Chondrocyte (in vitro differentiated cells): ENCODE data around the gene KIF22. TPM values are rescaled to one million over a fixed set of nuclear protein-coding genes. Genes with fewer than 3 reads are reported as not detected.
"Not testable (repeated sequence)": the region's sequence is repeated elsewhere in the genome, so short reads cannot be mapped to it uniquely, and the experiment has no call there.

Source experiments
- DNase-seq: peaks from one replicate; pipeline ENCODE4 v3.0.0; 2021; ENCODE audit warnings: mixed read lengths, low spot score
- H3K27ac Mint-ChIP-seq: one replicate; pipeline ENCODE4 v1.8.0; 2021; ENCODE audit warnings: mild to moderate bottlenecking, moderate library complexity, mixed read lengths; ENCODE audit not compliant: unreplicated experiment
- H3K27me3 Mint-ChIP-seq: 2 replicates; pipeline ENCODE4 v1.8.0; 2021; ENCODE audit warnings: low read depth, mixed read lengths
- H3K36me3 Mint-ChIP-seq: 2 replicates; pipeline ENCODE4 v1.8.0; 2021; ENCODE audit warnings: low read depth, mixed read lengths
- H3K4me1 Mint-ChIP-seq: 2 replicates; pipeline ENCODE4 v1.8.0; 2021; ENCODE audit warnings: low read depth, mild to moderate bottlenecking, mixed read lengths
- H3K4me3 Mint-ChIP-seq: one replicate; pipeline ENCODE4 v1.8.0; 2021; ENCODE audit warnings: mild to moderate bottlenecking, moderate library complexity, mixed read lengths; ENCODE audit not compliant: unreplicated experiment
- H3K9me3 Mint-ChIP-seq: 2 replicates; pipeline ENCODE4 v1.8.0; 2021; ENCODE audit warnings: low read depth, mixed read lengths
- total RNA-seq: library from RNA; stranded (reverse); gene quantifications from 3 replicates; pipeline ENCODE4 v1.2.1, GENCODE V29; 2021
- TF ChIP-seq, protein P1 (sequence below): fragments of 200-600 bp; sonication (generic); IDR thresholded peaks from 2 replicates; pipeline ENCODE4 v1.5.0; 2021; ENCODE audit warnings: antibody characterized with exemption, mild to moderate bottlenecking, moderate library complexity

The KIF22 gene
- total RNA-seq, 1 donor from 2014 or later = 14.1 TPM

DNA sequence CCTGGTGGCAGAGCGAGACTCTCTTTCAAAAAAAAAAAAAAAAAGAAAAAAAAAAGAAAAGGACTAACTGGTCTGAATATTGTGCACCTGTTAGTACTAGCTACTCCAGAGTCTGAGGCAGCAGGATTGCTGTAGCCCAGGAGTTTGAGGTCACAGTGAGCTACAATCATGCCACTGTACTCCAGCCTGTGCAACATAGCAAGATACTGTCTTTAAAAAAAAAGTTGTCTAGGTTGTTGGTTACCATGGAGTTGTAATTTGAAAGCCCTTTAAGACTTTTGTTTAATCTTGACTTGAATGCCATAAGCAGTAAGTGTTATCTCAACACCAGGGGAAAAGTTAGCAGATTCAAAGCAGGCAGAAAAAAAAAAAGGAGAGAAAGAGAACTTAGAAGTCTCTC, 33.9 kb upstream of the KIF22 start:
- Mint-ChIP-seq H3K36me3 (no peaks in the 10 kb centered on the region), H3K4me3 (no peak overlapping the region), H3K4me1 (peaks cover 15% of the 10 kb centered on the region), H3K27ac (no peak overlapping the region), H3K27me3 (no peaks in the 10 kb centered on the region), H3K9me3 (no peaks in the 10 kb centered on the region)
- TF ChIP-seq, protein P1, sequence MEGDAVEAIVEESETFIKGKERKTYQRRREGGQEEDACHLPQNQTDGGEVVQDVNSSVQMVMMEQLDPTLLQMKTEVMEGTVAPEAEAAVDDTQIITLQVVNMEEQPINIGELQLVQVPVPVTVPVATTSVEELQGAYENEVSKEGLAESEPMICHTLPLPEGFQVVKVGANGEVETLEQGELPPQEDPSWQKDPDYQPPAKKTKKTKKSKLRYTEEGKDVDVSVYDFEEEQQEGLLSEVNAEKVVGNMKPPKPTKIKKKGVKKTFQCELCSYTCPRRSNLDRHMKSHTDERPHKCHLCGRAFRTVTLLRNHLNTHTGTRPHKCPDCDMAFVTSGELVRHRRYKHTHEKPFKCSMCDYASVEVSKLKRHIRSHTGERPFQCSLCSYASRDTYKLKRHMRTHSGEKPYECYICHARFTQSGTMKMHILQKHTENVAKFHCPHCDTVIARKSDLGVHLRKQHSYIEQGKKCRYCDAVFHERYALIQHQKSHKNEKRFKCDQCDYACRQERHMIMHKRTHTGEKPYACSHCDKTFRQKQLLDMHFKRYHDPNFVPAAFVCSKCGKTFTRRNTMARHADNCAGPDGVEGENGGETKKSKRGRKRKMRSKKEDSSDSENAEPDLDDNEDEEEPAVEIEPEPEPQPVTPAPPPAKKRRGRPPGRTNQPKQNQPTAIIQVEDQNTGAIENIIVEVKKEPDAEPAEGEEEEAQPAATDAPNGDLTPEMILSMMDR = no peak
- no peak for DNase-seq

DNA sequence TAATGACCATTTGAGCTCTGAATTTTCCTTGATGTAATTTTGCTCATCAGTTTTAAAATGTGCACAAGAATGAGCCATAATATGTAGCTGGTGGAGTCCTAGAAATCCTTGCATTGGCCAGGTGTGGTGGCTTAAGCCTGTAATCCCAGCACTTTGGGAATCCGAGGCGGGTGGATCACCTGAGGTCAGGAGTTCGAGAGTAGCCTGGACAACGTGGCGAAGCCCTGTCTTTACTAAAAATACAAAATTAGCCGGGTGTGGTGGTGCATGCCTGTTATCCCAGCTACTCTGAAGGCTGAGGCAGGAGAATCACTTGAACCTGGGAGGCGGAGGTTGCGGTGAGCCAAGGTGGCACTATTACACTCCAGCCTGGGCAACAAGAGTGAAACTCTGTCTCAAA, 33.5 kb upstream of the KIF22 start:
- not testable (repeated sequence) for H3K4me3 Mint-ChIP-seq, DNase-seq, H3K9me3 Mint-ChIP-seq, H3K36me3 Mint-ChIP-seq, H3K27me3 Mint-ChIP-seq
- H3K27ac Mint-ChIP-seq = peak overlapping the region; percentile 17
- peaks cover 15% of the 10 kb centered on the region for H3K4me1 Mint-ChIP-seq

DNA sequence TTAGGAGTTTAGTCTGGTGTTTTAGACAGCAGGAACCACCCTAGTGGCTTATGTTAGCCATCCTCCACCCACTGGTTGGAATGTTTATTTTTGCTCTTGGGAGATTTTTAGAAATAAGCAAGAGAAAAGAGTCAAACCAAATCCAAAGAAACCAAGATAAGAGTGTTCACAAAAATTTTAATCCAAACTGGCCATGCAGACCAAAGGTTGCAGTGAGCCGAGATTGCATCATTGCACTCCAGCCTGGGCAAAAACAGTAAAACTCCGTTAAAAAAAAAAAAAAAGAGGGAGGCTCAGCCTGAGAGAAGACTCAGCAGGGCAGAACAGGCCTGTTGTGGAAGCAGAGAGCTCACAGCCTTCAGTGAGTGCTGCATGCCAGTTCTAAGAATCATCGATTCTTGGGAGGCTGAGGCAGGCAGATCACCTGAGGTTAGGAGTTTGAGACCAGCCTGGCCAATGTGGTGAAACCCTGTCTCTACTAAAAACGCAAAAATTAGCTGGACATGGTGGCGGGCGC, 32.5 kb upstream of the KIF22 start:
- no peaks in the 10 kb centered on the region for H3K9me3 Mint-ChIP-seq
- H3K4me3 Mint-ChIP-seq = no peak overlapping the region
- no peak for DNase-seq
- TF ChIP-seq, protein P1 = peak; percentile 65
- no peaks in the 10 kb centered on the region for H3K36me3 Mint-ChIP-seq
- H3K4me1 Mint-ChIP-seq = peaks cover 15% of the 10 kb centered on the region
- H3K27ac Mint-ChIP-seq = peak overlapping the region; percentile 83
- no peaks in the 10 kb centered on the region for H3K27me3 Mint-ChIP-seq

DNA sequence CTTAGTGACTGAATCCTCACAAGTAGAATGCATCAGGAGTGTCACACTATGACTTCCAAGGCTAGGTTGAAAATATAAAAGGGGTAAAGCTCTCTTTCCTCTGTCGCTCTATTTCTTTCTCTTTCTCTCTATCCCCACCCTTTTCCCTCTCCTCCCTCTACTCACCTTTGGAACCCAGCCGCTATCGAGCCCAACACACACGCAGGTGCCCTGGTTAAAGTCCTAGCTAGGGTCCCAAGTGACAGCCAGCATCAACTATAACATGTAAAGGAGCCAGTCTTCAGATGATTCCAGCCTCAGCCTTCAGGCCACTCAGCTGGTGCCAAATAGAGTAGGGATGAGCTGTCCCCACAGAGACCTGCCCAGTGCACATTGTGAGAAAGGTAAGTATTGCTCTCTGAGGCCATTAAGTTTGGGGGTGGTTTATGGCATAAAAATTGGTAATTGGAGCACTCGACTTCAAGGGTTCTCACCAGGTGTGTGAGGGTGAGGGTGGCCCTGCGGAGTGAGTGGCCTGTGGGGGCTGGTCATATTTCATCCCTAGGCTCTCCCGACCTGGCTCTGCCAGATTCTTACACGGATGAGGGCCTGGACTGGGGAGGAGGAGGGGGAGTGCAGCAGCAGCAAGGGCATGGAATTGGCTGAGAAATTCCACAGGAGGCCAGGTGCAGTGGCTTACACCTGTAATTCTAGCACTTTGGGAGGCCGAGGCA, 29.8 kb upstream of the KIF22 start:
- Mint-ChIP-seq H3K36me3 (no peaks in the 10 kb centered on the region), H3K4me3 (no peak overlapping the region), H3K9me3 (no peaks in the 10 kb centered on the region), H3K4me1 (peaks cover 15% of the 10 kb centered on the region), H3K27ac (no peak overlapping the region), H3K27me3 (peaks cover 8% of the 10 kb centered on the region)
- no peak for DNase-seq
- TF ChIP-seq, protein P1 = no peak

DNA sequence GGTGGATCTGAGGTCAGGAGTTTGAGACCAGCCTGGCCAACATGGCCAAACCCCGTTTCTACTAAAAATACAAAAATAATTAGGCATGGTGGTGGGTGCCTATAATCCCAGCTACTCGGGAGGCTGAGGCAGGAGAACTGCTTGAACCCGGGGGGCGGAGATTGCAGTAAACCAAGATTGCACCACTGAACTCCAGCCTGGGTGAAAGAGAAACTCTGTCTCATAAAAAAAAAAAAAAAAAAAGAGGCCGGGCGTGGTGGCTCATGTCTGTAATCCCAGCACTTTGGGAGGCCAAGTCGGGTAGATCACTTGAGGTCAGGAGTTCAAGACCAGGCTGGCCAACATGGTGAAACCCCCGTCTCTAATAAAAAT, 29.3 kb upstream of the KIF22 start:
- peaks cover 15% of the 10 kb centered on the region for H3K4me1 Mint-ChIP-seq
- H3K36me3 Mint-ChIP-seq, DNase-seq, H3K27ac Mint-ChIP-seq, H3K27me3 Mint-ChIP-seq, H3K4me3 Mint-ChIP-seq, H3K9me3 Mint-ChIP-seq: not testable (repeated sequence)

DNA sequence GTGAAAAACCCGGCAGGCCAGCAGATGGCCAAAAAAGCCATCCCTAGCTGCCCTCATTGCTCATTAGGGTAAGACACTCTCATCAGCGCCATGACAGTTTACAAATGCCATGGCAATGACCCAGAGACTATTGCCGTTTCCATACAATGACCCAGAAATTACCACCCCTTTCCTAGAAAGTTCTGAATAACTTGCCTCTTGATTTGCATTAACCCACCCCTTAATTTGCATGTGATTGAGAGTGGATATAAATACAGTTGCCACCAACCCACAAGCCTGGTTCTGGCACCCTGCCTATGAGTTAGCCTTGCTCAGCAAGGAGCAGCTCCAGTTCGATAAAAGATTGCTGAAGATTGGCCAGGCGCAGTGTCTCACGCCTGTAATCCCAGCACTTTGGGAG, 28.7 kb upstream of the KIF22 start:
- TF ChIP-seq, protein P1 = no peak
- no peak for DNase-seq
- Mint-ChIP-seq H3K27ac (no peak overlapping the region), H3K4me1 (peaks cover 13% of the 10 kb centered on the region), H3K36me3 (no peaks in the 10 kb centered on the region), H3K9me3 (no peaks in the 10 kb centered on the region), H3K27me3 (peaks cover 8% of the 10 kb centered on the region), H3K4me3 (no peak overlapping the region)
